Kidney capillary endothelial cell (primary cell): Measurements from ENCODE around the gene RSPH6A.

Source experiments
- DNase-seq: peaks from one replicate; pipeline ENCODE4 v3.0.0-alpha.2; 2018; ENCODE audit warnings: low spot score

The RSPH6A gene

GRCh38 chr19:45814851-45815480 is at the start of gene RSPH6A:
TSS of gene RSPH6A (minus strand) at chr19:45815308. CDS start at chr19:45815176, 132 bp downstream.
- no peak for DNase-seq

- DNase-seq, result no peak
Observed at GRCh38 chr19:45864629-45865082, 49.5 kb upstream of the RSPH6A start.

GRCh38 chr19:45863840-45864628 is 48.9 kb upstream of the RSPH6A start, which contains the start of gene FOXA3:
TSS of gene FOXA3 (plus strand) at chr19:45864326. CDS start at chr19:45864457, 131 bp downstream.
- peak; percentile 34 for DNase-seq

- no peak for DNase-seq
Observed at GRCh38 chr19:45863335-45863839, 48.3 kb upstream of the RSPH6A start.

GRCh38 chr19:45862564-45863334 is 47.6 kb upstream of the RSPH6A start, which contains the start of gene SYMPK:
TSS of gene SYMPK (minus strand) at chr19:45863147. CDS start at chr19:45854495, 8,652 bp downstream.
- peak; percentile 96 for DNase-seq

- DNase-seq, result no peak
Observed at GRCh38 chr19:45862271-45862563, 47.1 kb upstream of the RSPH6A start.

- DNase-seq, result no peak
Observed at GRCh38 chr19:45860359-45861259, 45.5 kb upstream of the RSPH6A start.

GRCh38 chr19:45854167-45854778 is 39.2 kb upstream of the RSPH6A start:
- no peak for DNase-seq

GRCh38 chr19:45852983-45853382 is 37.9 kb upstream of the RSPH6A start:
- no peak for DNase-seq

- no peak for DNase-seq
Observed at GRCh38 chr19:45852145-45852750, 37.1 kb upstream of the RSPH6A start.

- DNase-seq, result no peak
Observed at GRCh38 chr19:45848922-45849321, 33.8 kb upstream of the RSPH6A start.

- no peak for DNase-seq
Observed at GRCh38 chr19:45847663-45848062, 32.6 kb upstream of the RSPH6A start.

GRCh38 chr19:45842198-45842597 is 27.1 kb upstream of the RSPH6A start:
- DNase-seq, result no peak

- DNase-seq, result no peak
Observed at GRCh38 chr19:45834970-45835369, 19.9 kb upstream of the RSPH6A start.

GRCh38 chr19:45828945-45829344 is 13.8 kb upstream of the RSPH6A start:
- DNase-seq, result no peak

GRCh38 chr19:45828523-45828922 is 13.4 kb upstream of the RSPH6A start:
- DNase-seq, result no peak

GRCh38 chr19:45827459-45828093 is 12.5 kb upstream of the RSPH6A start:
- no peak for DNase-seq

- no peak for DNase-seq
Observed at GRCh38 chr19:45826934-45827333, 11.8 kb upstream of the RSPH6A start.

- no peak for DNase-seq
Observed at GRCh38 chr19:45825917-45826893, 11.1 kb upstream of the RSPH6A start.
